NK-92 treated with Interleukin-12 subunit alpha and Interleukin-12 subunit beta, amount 100 ng/mL, for 24 hours (cell line): Measurements from ENCODE around the gene ARL4D.
"Not testable (repeated sequence)": the region's sequence is repeated elsewhere in the genome, so short reads cannot be mapped to it uniquely, and the experiment has no call there.

Experiments used
- DNase-seq: peaks from one replicate; lab custom pipeline; 2025; lab: John Stamatoyannopoulos, UW

The ARL4D gene

GRCh38 chr17:43395165-43395564 lies 3.6 kb upstream of the ARL4D start:
- DNase-seq, result no peak

- no peak for DNase-seq
Observed at GRCh38 chr17:43396491-43397060, 2.2 kb upstream of the ARL4D start.

DNA sequence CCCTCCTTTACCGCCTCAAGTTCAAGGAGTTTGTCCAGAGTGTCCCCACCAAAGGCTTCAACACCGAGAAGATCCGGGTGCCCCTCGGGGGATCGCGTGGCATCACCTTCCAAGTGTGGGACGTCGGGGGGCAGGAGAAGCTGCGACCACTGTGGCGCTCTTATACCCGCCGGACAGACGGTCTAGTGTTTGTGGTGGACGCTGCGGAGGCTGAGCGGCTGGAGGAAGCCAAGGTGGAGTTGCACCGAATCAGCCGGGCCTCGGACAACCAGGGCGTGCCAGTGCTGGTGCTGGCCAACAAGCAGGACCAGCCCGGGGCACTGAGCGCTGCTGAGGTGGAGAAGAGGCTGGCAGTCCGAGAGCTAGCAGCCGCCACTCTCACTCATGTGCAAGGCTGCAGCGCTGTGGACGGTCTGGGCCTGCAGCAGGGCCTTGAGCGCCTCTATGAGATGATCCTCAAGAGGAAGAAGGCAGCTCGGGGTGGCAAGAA lies 1.1 kb downstream of the ARL4D start:
- DNase-seq, result no peak

DNA sequence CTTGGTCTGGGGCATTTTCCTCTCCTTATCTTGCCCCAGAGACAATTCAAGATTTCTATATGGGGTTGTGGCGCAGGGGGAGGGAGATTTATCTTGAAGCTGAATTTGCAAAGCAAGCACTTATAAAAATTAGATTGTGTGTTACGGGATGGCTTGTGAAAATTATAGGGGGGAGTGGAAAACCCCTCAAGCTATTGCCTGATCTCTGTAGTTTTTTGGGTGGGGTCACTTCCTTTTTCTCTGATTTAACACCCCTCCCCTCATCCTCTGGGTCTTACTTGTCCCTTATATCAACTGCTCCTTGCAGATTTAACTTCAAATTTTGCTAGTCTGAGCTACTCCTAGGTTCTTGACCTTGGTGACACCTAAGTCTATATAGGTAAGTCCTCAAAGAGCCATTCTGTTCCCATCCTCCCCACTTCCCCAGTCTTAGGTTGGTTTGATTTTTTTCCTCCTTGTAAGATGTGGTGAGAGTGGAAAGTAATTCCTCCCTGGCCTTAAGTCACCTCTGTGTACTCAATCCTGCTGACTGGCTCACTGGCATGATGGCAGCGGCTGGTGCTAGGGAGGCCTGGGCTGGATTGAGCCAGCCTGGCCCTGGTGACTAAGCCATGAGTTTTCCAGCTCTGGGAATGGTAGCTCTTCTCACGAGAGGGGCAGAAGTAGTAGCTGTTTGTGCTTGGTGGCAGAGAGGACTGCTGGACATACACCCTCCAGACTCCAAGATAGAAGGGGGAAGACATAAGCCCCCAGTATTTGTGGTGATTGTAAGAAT lies 2.3 kb downstream of the ARL4D start:
- no peak for DNase-seq

- no peak for DNase-seq
Observed at GRCh38 chr17:43402078-43402477, 3.3 kb downstream of the ARL4D start.

DNA sequence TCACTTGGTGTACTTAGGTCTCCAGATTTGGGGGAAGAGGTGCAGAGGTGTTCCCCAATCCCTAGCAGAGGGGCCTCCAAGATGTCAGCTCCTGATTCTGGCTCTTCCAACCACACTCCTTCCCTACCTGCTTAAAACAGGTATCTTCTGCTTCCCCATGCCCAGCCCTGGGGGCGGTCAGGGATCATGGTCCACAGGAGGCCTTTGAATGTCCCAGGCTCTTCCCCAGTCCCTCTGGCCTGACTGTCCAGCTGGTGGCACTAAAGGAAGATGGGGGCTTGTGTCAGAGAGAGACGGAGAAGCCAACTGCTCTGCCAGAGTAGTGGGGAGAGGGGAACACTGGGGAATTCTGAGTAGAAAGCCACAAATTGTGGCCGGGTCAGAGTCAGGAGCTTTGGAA lies 3.8 kb downstream of the ARL4D start:
- DNase-seq, result no peak

DNA sequence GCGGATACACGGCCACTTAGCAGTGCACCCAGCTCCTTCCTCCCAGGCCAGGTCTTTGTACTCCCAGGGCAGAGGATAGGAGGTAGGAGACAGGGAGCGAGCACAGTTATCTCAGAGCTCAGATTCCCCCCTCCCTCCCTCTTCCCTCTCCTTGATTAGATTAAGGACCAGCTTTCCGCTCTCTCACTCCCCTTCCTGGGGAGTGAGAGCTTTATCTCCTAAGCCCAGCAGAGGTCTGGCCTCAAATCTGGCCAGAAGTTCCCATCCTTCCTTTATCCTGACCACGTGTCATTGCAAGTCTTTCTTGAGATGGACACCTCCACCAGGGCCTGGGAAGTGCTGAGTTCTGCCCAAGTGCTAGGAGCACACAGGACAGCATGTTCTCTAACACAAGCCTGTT lies 5.1 kb downstream of the ARL4D start:
- DNase-seq, result no peak

DNA sequence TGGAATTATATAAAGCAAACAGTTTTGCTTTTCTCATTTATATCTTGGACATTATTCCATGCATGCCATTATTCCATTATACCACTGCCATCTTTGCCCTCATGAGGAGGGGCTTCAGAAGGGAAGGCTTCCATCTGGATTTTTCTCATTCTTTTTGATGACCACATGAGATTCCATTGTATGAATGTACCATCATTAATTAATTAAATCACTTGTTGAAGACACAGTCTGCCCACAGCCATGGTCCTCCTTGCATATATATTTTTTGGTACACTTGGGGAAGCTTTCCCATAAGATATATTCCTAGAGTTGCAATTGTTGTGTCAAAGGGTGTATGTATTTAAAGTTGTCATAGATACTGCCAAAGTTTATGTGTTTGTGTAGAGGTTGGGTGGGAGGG lies 7.1 kb downstream of the ARL4D start:
- no peak for DNase-seq

- no peak for DNase-seq
Observed at GRCh38 chr17:43406676-43407645, 8.2 kb downstream of the ARL4D start.

DNA sequence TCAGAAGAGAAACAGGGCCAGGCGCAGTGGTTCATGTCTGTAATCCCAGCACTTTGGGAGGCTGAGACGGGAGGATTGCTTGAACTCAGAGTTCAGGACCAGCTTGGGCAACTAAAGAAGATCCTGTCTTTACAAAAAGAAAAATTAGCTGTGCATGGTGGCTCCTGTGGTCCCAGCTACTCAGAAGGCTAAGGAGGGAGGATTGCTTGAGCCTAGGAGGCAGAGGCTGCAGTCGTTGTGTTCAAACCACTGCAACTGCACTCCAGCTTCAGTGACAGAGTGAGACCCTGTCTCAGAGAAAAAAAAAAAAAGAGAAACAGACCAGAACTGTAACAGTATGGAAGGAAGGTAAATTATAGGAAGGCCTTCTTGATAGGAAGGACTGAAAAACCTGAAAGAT lies 10.3 kb downstream of the ARL4D start:
- no peak for DNase-seq

GRCh38 chr17:43410557-43411368 lies 12.0 kb downstream of the ARL4D start:
- no peak for DNase-seq

DNA sequence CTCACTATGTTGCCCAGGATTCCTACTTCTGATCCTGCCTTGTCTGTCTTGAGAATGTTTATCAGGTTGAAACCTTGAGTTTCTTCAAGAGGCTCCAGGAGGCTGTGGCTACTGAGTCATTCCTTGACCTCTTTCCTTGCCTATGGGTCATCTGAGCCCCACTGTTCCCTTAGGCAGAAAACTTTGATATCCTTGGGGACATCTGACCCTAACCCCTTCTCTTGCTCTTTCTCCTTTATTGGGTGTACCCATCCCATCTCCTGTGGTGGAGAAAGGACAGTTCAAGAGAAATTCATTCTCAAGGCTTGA lies 12.5 kb downstream of the ARL4D start:
- DNase-seq, result no peak

GRCh38 chr17:43411749-43412148 lies 13.0 kb downstream of the ARL4D start:
- DNase-seq, result no peak

DNA sequence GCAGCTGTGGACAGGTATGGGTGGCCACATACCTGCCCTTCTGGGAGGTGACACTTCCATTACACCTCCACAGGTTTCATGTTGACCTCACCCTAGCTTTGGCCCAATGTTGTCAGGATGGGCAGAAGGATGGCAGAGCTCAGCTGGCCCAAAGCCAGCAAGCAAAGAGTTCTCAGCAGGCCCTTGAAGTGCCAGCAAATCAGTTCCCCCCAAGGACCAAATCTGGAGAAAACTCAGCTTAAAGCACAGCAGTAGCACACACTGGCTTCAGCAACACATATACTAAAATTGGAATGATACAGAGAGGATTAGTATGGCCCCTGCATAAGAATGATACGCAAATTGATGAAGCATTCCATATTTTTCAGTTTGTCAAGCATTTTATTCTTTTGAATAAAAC lies 13.4 kb downstream of the ARL4D start:
- DNase-seq, result no peak

DNA sequence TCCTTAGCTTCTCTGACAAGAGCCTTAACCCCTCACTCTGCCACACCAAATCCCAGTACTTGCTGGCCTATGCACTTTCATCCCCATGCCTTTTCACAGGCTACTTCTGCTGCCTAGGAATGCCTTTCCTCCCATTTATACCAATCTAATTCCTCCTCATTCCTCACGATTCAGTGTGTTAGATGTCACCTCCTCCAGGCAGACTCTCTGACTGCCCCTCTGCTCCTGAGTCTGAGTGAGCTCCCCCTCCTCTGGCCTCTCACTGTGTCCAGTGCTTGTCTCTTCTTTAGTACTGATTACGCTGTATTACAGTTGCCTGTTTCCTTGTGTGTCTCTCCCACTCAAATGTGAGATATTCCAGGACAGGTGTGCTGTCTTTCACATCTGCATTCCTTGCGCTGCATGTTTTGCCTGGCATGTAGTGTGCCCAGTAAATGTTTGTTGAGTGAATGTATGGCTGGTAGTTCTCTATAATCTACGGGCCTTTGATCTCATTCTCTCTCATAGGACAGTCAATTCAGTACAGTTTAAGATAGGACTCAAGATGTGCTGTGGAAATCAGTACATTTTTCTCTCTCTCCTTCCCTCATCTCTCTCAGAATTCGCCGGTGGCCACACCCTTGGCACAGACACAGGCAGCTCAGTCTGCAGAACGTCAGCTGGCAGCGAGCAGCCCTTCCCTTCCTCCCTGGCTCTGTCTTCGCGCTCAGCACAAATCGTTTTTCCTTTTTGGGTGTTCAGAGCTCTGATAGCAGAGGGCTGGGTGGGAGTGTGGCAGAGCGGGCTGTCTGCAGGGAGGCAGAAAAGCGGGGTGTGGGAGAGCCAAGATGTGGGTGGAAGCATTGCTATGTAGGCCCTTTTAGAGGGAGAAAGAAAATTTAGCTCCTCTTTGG lies 18.5 kb downstream of the ARL4D start:
- DNase-seq, result no peak

DNA sequence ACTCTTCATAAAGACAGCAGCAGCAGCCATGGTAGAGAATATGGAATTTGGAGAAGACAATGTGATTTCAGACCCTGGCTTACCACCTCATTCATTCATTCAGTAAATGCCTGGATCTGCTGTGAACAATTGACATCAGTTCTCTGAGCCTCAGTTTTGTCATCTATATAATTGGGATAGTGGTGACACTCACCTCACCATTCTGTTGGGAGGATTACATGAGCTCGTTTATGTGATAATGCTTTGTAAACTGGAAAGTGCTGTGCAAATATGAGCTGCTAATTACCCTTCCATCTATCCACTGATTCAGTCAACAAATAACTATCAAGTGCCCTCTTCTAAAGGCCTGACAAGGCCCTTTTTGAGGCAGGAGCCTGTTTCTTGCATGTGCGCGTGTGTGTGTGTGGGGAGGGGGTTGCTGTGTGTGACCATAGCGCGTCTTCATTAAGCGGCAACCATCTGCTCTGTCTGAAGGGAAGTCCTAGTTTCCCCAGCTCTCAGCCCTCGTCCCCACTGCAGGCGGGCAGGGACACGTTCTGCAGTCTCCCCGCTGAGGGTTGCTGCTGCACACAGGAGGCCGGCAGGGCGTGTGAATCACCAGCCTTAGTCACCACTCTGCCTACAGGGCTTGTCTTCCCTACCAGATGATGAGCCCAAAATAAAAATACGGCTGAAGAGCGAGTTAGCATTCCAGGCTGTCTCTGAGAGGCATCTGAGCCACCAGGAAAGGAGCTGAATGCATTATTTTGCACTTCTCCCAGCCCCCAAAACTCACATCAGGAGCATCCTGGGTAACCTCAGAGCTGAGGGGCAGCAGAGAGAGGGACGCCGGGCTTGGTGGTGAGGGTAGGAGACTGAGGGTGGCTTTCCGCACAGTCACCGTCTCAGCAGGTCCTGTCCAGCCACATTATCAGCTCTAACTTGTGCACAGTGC lies 19.9 kb downstream of the ARL4D start:
- DNase-seq, result no peak

DNA sequence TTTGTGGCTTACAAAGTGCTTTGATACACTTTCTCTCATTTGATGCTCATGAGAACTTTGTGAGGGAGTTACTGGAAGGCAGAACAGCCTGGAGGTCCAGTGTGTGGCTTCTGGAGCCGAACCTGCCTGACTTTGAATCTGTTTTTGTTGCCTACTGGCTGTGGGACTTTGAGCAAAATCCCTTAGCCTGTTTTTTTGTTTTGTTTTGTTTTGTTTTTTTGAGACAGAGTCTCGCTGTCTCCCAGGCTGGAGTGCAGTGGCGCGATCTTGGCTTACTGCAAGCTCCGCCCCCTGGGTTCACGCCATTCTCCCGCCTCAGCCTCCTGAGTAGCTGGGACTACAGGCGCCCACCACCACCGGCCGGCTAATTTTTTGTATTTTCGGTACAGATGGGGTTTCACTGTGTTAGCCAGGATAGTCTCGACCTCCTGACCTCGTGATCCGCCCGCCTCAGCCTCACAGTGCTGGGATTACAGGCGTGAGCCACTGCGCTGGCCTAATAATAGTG lies 20.6 kb downstream of the ARL4D start:
- not testable (repeated sequence) for DNase-seq

DNA sequence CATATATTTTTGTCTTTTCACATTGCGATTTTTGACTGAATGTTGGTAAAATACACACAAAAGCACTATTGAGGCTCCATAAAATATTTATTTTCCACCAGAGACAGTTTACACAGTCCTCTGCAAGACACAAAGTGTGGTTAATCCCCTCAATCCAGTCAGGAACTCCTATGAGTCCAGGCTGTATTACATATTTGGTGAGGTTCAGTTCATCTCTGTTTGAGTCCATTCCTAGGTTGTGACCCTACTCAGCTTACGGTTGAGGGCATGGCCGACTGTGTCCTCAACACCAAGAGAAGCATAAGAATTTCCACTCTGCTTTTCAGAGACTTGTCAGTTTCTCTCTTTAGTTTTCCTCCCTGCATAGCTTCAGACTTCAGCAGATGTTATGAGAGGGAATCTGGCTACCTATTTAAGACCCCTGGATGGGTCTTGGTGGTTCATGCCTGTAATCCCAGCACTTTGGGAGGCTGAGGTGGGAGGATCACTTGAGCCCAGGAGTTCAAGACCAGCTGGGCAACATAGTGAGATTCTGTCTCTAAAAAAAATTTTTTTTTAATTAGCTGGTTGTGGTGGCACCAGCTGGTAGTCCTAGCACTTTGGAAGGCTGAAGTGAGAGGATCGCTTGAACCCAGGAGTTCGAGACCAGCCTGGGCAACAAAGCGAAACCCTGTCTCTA lies 25.1 kb downstream of the ARL4D start:
- no peak for DNase-seq
